ENCODE data around the gene PER2. TPM values are rescaled to one million over a fixed set of nuclear protein-coding genes. Genes with fewer than 3 reads are reported as not detected.

The PER2 gene
- total RNA-seq, 1 experiment from 2014 or later, result 3.9 TPM

DNA sequence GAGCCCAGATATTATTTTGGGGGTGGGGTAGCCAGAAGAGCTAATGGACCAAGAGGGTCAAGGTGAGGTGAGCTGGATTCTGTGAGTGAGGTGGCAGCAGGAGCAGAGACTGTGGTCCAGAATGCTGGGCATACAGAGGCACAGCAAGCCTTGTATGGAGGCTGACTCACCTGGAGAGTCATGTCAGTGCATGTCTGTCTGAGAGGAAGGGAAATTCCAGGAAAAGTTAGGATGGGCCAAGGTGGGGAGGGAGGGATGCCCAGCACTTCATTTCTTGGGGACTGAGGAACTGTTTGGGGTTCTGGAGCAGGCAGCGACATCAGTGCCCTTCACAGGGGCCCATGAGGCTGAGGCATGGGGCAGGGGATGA, 21.1 kb downstream of the PER2 start:
- DNase-seq (ENCODE audit: low spot score), result no peak

DNA sequence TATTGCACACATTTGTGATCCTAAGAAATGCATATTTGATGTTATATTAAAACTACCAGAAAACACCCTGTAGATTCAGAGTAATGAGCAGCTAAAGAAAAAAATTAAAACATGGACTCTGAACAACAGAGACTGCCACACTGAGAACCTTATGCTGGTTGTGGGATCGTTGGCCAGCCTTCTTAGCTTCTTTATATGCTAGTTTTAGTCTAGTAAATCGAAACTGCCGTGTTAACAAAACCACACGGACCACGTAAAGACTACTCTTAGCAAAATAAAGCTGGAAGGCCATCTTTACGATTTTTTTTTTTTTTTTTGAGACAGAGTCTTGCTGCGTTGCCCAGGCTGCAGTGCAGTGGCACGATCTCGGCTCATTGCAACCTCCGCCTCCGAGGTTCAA, 22.8 kb downstream of the PER2 start:
- DNase-seq (ENCODE audit: low spot score), result no peak

DNA sequence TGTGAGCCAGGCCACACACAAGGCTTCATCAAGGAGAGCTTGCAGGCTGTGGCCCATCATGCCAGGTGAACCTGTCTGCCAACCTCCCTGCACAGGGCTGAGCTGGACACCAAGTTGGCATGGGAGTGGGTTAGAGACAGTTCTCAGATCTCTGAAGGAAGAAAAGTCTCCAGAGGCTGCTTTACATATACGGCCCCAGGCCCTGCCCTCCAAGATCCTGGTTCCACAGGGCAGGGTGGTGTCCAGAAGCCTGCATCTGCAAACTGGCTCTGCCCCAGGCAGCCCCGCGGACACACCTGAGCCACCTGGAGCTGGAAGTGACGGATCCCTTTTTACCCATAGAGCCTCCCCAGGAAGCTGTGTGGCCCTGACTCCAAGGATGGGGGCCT, 24.3 kb downstream of the PER2 start:
- DNase-seq (ENCODE audit: low spot score), result no peak

DNA sequence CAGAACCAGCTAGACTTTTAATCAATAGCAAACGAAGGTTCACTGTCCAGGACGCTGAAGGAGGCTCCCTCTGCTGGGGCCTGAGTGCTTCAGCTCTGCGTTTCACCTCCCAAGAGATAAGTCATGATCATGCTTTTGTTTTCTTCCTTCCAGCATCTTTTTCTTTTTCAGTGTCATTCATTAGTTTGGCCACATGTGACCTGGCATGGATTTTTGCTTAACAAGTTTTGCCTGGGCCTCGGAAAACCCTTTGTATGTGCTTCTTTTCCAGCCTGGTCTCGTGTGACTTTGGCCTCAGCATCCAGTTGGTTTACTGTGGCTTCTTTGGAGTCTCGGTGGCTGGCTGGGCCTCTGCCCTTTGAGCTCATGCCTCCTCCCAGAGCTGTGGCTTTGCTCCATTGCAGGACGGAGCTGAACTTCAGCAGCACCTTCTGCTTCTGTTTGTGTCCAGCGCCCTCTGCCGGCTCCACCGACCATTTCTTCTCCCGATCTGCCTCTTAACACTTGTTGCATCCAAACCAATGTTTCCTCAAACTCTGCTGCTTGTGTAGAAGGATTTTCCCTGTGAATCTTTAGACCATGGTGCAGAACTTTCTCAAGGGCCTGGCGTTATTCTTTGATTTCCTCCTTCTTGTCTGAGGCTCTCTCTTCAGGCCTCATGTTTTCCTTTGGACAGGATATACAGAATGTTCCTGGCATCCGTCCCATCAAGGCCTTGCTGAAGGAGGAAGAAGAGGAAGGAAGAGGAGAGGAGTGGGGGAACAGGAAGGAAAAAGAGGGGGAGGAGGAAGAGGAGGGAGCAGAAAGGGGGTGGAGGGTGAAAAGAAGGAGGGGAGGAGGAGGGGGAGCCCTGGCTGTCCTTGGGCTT, 25.0 kb downstream of the PER2 start:
- DNase-seq (ENCODE audit: low spot score), result peak; percentile 79

DNA sequence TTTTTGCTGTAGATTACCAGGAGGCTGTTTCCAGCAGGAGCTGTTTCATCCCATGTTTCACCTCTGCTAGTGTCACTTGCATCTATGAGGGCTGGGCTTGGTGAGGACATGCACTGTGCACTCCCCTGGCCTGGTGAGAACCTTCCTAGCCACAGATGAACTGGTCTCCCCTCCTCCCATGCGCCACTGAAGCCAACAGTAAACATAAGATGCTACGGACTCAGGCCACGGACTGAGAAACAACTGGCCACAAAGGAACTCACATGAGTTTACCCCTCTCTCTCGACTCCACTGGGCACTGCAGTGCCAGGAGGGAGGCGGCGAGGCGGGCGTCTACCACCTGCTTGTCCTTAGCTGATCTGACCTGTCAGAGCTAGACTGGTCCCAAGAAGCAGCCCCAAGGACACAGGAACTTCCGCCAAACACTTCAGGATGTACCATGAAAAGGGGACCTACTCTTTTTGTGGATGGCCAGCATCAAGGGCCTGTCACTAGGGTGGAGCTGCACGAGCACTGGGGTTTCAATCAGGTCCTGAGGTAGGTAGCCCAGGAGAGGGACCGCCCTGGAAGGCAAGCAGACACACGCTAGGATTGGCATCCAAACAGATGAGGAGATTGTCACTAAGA, 25.8 kb downstream of the PER2 start:
- no peak for DNase-seq (ENCODE audit: low spot score)

DNA sequence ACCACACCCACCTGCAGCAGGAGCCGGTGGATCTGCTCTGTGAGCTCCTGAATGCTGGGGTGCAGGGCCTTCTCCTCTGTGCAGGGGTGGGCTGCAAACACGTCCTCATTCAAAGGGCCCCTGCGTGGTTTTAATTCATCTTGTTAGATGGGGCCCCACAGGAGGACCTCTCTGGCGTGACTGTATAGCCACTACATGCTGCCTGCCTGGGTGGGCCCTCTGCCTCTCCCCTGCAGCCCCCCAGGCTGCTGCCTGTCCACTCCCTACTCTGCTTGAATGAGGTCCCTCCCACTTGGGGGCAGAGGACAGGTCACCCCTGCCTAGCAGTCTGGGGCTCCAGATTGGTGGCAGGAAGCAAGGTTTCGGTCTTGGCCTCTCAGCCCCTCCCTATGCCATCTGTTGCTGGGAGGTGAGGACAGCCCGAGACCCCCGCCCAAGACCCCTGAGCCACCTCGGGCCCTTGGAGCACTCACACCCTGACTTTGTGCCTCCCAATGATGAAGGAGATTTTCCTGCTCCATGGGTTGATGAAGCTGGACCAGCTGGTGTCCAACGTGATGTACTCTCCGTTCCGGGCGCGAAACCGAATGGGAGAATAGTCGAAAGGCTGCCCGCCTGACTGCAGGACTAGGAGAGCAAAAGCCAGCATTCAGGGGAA, 26.6 kb downstream of the PER2 start:
- DNase-seq (ENCODE audit: low spot score), result no peak

DNA sequence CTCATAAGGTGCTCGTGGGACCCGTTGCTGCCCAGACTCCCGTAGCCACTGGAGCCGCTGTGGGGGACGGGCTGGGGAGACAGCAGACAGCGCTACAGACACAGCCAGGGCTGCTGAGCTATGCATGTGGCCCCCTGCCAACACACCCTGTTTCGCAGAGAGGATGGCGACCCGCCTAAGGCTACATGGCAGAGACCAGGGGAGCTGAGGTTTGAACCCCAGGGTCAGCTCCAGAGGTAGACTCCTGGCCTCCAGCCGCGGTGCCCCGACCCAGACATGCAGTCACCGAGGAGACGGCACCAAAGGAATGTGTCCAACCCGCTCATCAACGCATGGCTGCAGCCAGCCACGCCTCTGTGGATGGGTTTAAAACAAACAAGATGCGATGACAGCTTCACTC, 27.5 kb downstream of the PER2 start:
- DNase-seq (ENCODE audit: low spot score), result no peak

DNA sequence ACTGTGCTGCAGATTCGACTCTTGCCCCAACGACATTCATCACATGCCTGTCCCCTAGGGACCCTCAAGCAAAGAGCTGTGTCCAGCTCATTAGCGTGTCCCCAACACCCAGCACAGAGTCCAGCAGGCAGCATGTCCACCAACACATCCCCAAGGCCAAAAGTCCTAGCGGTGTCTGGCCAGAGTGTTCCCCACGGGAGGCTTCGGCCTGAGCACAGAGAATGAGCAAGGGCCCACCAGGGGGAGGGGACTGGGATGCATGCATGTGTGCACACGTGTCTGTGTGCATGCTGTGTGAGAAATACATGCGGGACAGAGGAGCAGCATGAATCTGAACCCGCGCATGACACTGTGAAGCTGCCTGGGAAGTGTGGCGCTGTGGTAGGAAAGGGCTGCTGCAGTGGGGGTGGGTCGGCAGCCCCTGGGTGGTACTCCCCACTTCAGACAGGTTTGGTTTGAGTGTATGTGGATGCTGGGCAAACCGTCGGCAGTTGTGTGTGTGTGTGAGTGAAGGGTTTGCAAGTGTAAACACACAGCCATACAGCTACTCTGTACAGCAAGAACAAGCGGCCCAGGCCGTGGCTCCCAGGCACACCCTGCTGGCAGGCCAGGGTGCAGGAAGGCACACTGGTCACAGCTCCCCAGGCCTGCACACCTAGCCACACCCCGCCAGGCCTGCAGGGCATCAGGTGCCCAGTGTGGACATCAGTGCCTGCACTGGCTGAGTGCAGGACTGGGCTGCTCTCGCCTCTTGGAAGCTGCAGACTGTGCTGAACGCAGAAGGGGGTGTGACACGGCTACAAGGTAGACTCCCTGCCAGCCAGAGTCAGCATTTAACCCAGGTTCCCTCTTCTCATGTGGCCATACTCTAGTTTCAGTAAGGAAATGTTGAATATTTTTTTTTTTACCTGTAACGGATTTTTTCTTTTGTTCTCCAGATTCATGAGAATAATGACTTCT, 29.1 kb downstream of the PER2 start:
- no peak for DNase-seq (ENCODE audit: low spot score)

DNA sequence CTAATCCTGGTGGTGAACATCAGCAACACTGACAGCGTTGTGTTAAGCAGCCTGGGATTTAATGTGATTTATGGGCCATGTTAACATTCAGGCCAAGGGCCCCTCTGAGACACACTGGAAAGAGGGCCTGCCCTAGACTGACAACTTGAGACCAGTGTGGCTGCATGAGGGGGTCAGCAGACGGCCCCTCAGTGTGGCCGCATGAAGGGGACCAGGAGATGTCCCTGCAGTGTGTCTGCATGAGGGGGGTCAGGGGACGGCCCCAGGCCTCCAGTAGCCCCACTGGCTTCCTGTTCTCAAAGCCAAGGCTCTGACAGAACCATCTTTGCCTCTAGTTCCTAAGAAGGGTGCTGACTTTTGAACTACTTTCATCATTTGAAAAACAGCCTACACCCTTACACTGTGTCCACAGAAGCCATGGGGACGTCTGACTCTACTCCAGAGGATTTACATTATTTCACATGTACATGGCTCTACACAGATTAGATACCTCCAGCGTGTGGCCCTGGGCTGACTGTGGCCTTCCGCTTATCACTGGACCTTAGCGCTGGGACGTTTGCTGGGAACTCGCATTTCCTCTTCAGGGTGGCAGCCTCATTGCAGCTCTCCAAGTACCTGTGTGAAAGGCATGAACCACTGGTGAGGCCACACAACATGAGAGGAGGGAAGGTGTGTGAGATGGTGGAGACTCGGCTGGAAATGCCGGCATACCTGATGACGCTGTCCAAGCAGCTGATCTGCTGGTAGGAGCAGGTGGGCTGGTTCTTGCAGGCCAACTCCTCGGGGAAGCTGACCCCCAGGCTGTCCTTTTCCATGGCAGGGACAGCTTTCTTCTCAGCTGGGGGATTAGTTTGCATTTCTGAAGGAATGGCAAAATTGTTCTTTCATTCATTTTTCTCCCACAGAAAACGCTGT, 30.4 kb downstream of the PER2 start:
- DNase-seq (ENCODE audit: low spot score), result no peak

DNA sequence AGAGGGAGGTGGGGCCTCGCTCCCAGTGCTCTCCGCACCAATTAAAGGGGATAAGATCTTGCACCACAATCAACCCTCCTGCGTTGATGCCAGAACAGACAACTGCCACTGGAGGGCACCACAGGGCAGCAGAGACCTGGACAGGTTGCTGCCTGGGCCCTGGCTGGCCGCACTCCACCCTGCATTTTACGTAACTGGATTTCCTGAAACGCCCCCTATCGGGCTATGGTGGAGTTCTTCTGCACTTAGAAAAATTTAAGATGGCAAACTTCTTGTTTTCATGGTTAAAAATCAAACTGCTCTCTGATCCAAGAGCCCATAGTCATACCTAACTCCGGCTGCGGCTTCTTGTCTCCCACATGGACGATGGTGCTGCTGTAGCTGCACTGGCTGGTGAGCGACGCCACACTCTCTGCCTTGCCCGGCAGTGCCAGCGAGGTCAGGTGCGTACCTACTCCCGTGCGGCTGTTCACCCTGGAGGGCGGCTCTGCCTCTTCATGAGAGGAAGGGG, 31.8 kb downstream of the PER2 start:
- DNase-seq (ENCODE audit: low spot score), result peak; percentile 86

DNA sequence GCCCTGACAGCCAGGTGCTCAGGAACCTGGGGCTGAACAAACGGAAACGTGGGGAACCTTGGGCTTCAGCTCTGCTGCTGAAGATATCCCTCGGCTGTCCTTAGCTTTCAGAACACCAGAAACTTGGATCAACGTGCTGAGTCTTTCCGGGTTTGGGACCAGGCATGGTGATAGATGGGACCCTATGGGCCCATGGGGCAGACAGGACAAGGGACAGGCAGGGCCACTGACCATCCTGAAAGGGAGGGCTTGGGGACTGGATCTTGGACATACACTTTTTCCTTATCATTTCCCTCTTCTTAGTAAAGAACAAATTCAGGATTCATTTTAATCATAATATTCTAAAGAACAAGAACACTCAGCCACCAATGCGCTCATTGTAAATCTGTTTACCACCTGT, 32.3 kb downstream of the PER2 start:
- no peak for DNase-seq (ENCODE audit: low spot score)

DNA sequence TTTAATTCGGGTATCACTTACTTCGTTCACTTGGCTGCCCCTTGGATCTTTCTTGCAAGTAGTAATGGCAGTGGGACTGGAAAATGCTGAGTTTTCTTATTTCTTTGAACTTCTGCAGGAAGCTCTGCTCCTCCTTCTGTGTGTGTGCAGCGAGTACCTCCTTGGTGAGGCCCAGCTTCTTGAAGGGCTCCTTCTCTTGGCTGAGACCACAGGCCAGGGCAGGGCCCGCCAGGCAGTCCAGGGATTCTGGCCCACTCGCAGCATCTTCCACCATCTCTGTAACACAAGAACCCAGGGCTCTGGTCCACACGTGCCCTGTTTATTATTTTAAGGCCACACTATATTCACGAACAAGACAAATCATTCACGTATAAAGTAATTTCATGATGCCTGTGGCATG, 32.8 kb downstream of the PER2 start:
- no peak for DNase-seq (ENCODE audit: low spot score)

DNA sequence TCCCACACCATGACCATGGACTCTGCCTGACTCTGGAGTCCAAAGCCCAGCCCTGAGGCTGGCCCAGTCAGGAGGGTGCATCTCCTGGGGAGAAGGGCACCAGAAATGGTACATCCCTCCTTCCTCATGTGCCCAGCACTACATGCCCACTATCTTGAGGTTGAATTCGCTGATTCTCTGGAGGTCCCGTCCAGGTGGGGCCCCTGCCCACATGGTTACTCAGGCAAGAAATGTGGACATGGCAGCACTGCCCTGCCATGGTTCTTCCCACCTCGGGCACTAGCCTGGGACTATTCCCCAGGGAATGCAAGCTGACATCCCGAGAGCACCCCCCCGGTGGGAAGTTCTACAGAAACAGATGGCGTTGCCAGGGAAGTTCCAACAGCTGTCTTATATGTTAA, 33.3 kb downstream of the PER2 start:
- DNase-seq (ENCODE audit: low spot score), result no peak

DNA sequence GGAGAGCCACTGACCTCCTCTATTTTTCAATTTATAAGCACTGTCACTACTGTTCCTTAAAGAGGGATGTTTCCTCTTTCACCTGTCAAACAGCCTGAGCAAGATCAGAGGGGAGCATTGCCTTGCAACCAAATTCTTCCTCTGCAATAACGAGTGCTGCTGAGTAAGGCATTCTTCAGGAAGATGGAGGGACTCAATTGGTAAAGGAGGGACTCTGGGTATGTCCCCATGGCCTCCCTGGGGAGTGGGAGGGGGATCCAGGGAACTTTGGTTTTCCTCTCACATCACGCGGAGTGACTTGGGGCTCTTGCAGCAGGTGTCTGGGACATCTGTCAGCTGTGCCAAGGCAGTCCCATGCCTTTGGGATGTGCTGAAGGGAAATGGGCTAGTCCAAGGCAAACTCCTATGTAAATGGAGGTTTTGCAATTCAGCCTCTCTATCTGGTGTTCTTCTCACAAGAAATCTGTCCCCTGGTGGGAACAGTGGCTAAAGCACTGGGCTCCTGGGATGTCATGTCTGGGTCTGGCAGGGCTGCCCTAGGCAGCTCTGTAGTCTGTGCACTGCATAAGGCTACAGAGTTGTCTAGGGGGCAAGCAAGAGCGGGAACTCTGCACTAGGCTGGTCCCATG, 34.2 kb downstream of the PER2 start:
- DNase-seq (ENCODE audit: low spot score), result no peak

DNA sequence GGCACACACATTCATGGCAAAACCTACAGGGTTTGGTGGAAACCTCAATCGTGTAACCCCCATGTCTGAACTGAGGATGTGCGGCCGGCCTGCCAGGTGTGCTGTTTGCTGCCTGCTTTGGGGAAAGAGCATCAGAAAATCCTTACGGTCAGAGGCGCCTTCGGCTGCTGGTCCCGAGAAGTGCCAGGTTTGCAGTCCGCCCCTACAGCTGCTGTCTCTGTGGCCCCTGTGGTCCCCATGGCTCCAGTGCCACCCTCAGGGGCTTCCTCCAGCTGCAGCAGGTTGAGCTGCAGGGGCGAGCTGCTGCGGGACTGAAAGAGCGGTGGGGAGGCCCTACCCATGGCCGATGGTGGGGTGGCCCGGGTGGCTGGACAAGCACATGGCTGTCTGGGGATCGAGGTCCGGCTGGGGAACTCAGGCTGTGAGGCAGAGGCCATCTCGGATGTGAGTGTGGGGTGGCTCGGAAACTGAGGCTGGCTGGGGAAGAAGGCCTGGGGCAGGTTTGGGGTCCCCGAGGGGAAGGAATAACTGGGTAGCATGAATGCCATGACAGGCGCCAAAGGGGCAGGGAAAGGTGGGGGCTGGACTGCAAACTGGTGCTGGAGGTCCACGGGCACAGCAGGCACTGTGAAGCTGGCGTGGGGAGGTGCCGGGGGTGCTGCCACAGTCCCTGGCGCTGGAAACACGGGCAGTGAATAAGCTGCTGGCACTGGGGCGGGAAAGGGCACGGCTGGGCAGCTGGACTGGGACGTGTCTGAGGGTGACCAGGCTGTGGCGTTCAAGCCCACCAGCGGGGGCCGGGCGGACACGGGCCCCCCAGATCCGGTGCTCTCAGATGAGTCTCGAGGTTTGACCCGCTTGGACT, 35.4 kb downstream of the PER2 start:
- DNase-seq (ENCODE audit: low spot score), result no peak

DNA sequence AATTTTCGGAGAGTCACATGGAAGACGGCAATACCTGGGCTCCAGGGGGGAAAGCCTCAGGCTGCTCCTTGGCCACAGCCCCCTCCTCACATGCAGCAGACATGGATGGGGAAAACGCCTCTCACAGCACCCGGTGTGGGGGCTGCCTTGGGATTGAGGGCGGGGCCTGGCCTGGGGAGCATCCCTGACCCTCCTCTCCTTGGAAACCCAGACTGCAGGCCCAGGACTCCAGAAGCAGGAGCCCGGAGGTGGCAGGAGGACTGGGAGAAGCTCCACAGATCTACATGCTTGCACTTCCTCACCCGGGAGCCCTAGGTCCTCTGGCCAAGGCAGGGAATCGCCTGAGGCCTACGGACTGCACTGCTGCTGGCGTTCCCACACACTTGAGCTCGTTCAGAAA, 36.4 kb downstream of the PER2 start:
- DNase-seq (ENCODE audit: low spot score), result no peak

DNA sequence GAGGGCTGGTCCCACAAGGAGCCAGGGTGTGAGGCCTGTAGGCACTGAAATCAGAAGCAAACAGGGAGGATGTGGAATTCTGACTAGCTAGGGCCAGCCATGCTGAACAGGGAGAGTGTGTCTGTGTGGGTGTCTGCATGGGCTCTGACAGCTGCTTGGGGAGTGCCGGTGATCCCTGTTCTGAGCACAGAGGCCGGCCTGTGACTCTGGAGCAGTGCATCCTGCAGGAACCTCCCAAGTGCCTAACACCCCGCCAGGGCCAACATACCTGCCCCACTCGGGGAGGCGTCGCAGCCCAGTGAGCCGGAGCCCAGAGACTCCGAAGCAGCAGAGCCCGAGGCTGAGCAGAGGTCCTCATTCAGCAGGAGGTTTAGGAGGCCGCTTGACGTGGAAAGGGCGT, 37.1 kb downstream of the PER2 start:
- no peak for DNase-seq (ENCODE audit: low spot score)

DNA sequence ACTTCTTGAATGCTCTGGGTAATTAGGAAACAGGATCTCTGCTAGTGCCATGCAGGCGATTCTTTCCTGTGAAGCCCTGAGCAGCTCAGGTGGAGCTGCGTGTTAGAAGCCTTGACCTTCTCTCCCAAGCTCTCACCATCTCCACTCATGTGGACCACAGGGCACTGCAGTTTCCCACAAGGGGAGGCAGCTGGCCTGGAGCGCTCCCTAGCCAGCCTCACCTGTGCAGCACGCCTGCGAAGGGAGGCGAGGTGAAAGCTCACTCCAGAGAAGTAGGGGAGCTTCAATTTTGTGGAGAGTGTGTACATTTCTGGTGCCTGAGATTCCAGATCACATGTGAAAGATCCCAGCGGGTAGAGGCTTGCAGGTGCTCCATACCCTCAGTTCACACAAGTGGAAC, 37.5 kb downstream of the PER2 start:
- no peak for DNase-seq (ENCODE audit: low spot score)

DNA sequence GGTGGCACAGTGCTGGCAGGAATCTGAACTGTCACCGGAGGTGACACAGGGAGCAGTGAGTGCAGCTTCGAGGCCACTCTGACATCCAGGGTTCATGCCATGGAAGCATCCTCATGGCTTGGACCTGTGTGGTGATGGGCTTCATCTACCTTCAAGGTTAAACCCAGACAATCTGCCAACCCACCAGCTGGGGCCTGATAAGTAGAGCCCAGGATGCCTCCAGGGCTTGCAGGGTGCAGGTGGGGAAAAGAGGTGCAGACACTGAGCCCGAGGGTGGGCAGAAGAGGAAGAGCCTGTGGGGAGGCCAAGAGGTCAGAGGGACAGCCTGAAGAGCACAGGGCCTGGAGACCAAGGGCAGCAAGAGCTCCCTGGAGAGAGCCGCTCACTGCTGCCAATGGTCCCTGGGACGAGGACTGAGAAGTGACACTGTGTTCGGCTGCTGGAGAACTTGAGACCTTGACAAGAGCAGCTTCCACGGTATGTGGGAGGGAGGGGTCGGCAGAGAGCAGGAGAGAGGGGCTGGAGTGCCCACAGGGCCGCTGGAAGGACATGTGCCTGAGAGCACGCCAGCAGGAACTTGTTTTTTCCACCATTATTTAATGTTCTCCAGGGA, 40.5 kb downstream of the PER2 start:
- no peak for DNase-seq (ENCODE audit: low spot score)
